Spinal cord (tissue), 10 donors: Measurements from ENCODE around the gene TCHH. TPM values are rescaled to one million over a fixed set of nuclear protein-coding genes. Genes with fewer than 3 reads are reported as not detected.

Experiments
- DNase-seq, 6 donors: peaks; one replicate each; pipeline versions ENCODE4 v3.0.0 to v3.0.0-alpha.2; 2013 to 2015; ENCODE audit warnings: low spot score in 6 of 6, low read depth in 4 of 6
- H3K27ac ChIP-seq: one replicate; pipeline ENCODE4 v1.5.1; 2013; ENCODE audit warnings: low read depth, low read length, control low read depth
- H3K27me3 ChIP-seq: one replicate; pipeline ENCODE4 v1.6.1; 2013; ENCODE audit warnings: low read length; ENCODE audit not compliant: control insufficient read depth, insufficient read depth
- H3K36me3 ChIP-seq: one replicate; pipeline ENCODE4 v1.6.1; 2013; ENCODE audit warnings: low read length; ENCODE audit not compliant: control insufficient read depth, insufficient read depth
- H3K4me1 ChIP-seq: one replicate; pipeline ENCODE4 v1.6.1; 2013; ENCODE audit warnings: low read length; ENCODE audit not compliant: control insufficient read depth, insufficient read depth
- H3K4me3 ChIP-seq: one replicate; pipeline ENCODE4 v1.5.1; 2013; ENCODE audit warnings: low read depth, low read length, control low read depth
- H3K9me3 ChIP-seq: one replicate; pipeline ENCODE4 v1.6.1; 2013; ENCODE audit warnings: low read length; ENCODE audit not compliant: control insufficient read depth, insufficient read depth
- WGBS: methylation state at CpG from one replicate; pipeline ENCODE4 v1.1.5; 2013; ENCODE audit warnings: missing lambda C conversion rate; ENCODE audit not compliant: insufficient coverage; 5-methylcytosine and 5-hydroxymethylcytosine counted together
- polyA plus RNA-seq, 2 donors: library from polyadenylated mRNA; unstranded; fragments of 120-200 nt; gene quantifications; one replicate each; pipeline ENCODE4 v1.2.1, GENCODE V29; 2013; ENCODE audit not compliant: insufficient read length in 2 of 2
- total RNA-seq, 2 donors: library from RNA; depleted of rRNA in 1 of 2; stranded (reverse); fragments of 120-200 nt in 1 of 2; fragments of >200 nt in 1 of 2; gene quantifications; one replicate each; pipeline versions ENCODE4 v1.2.3 to v1.2.4, GENCODE V29; 2013 to 2014
- donor health status: healthy.

Gene TCHH
- total and polyA plus RNA-seq, 4 donors: 0.06 to 0.48 (median 0.28) TPM

- DNase-seq: no peak
- Histone ChIP-seq H3K4me1 (peaks cover 46% of the 10 kb centered on the region), H3K36me3 (no peaks in the 10 kb centered on the region), H3K27ac (no peak overlapping the region), H3K27me3 (peaks cover 75% of the 10 kb centered on the region), H3K4me3 (no peak overlapping the region), H3K9me3 (peaks cover 9% of the 10 kb centered on the region)
- WGBS: 10% methylated on average over 2 of the region's 13 CpGs
Observed at GRCh38 chr1:152112885-152113432, 2.3 kb downstream of the TCHH start.

- Histone ChIP-seq H3K4me3 (peak overlapping the region; percentile 32), H3K27me3 (peaks cover 82% of the 10 kb centered on the region), H3K4me1 (peaks cover 52% of the 10 kb centered on the region), H3K36me3 (no peaks in the 10 kb centered on the region), H3K9me3 (peaks cover 11% of the 10 kb centered on the region), H3K27ac (no peak overlapping the region)
- WGBS: under 1% methylated on average over 53 of the region's 53 CpGs
- peak in 4 of 6 donors; percentile 5 to 65 (median 31) for DNase-seq
Observed at GRCh38 chr1:152112101-152112884, 3.0 kb downstream of the TCHH start.

GRCh38 chr1:152111515-152111968 lies 3.7 kb downstream of the TCHH start:
- Histone ChIP-seq H3K36me3 (no peaks in the 10 kb centered on the region), H3K9me3 (peaks cover 11% of the 10 kb centered on the region), H3K27me3 (peaks cover 82% of the 10 kb centered on the region), H3K27ac (no peak overlapping the region), H3K4me1 (peaks cover 52% of the 10 kb centered on the region), H3K4me3 (peak overlapping the region; percentile 19)
- WGBS: under 1% methylated on average over 44 of the region's 44 CpGs
- DNase-seq: peak in 5 of 6 donors; percentile 17 to 88 (median 22)

- under 1% methylated on average over 60 of the region's 60 CpGs for WGBS
- Histone ChIP-seq H3K4me1 (peaks cover 52% of the 10 kb centered on the region), H3K36me3 (no peaks in the 10 kb centered on the region), H3K27me3 (peaks cover 87% of the 10 kb centered on the region), H3K4me3 (peak overlapping the region; percentile 26), H3K9me3 (peaks cover 11% of the 10 kb centered on the region), H3K27ac (no peak overlapping the region)
- DNase-seq: peak in 4 of 6 donors; percentile 14 to 74 (median 43)
Observed at GRCh38 chr1:152110860-152111514, 4.3 kb downstream of the TCHH start.

- DNase-seq: peak in 4 of 6 donors; percentile 0 to 68 (median 34)
- Histone ChIP-seq H3K4me3 (peak overlapping the region; percentile 26), H3K36me3 (no peaks in the 10 kb centered on the region), H3K27me3 (peaks cover 88% of the 10 kb centered on the region), H3K4me1 (peaks cover 52% of the 10 kb centered on the region), H3K27ac (no peak overlapping the region), H3K9me3 (peaks cover 11% of the 10 kb centered on the region)
- WGBS: 2% methylated on average over 31 of the region's 31 CpGs
Observed at GRCh38 chr1:152110365-152110859, 4.8 kb downstream of the TCHH start.

- 14% methylated on average over 15 of the region's 15 CpGs for WGBS
- H3K36me3 ChIP-seq: no peaks in the 10 kb centered on the region
- DNase-seq: peak in 1 of 6 donors; percentile 0
- peaks cover 52% of the 10 kb centered on the region for H3K4me1 ChIP-seq
- H3K27ac ChIP-seq: no peak overlapping the region
- no peak overlapping the region for H3K4me3 ChIP-seq
- peaks cover 11% of the 10 kb centered on the region for H3K9me3 ChIP-seq
- peaks cover 83% of the 10 kb centered on the region for H3K27me3 ChIP-seq
Observed at GRCh38 chr1:152109998-152110294, 5.3 kb downstream of the TCHH start.

- H3K4me1 ChIP-seq: peaks cover 52% of the 10 kb centered on the region
- H3K27me3 ChIP-seq: peaks cover 80% of the 10 kb centered on the region
- H3K36me3 ChIP-seq: no peaks in the 10 kb centered on the region
- H3K27ac ChIP-seq: no peak overlapping the region
- peak in 3 of 6 donors; percentile 1 to 6 (median 3) for DNase-seq
- no peak overlapping the region for H3K4me3 ChIP-seq
- WGBS: 12% methylated on average over 31 of the region's 31 CpGs
- peaks cover 11% of the 10 kb centered on the region for H3K9me3 ChIP-seq
Observed at GRCh38 chr1:152109231-152109997, 5.8 kb downstream of the TCHH start.

GRCh38 chr1:152108882-152109222 lies 6.4 kb downstream of the TCHH start:
- Histone ChIP-seq H3K36me3 (no peaks in the 10 kb centered on the region), H3K27me3 (peaks cover 74% of the 10 kb centered on the region), H3K4me3 (no peak overlapping the region), H3K9me3 (peaks cover 11% of the 10 kb centered on the region), H3K4me1 (peaks cover 52% of the 10 kb centered on the region), H3K27ac (no peak overlapping the region)
- no peak for DNase-seq
- WGBS: 13% methylated on average over 28 of the region's 28 CpGs
